C1 segment of cervical spinal cord (tissue), 14 donors: ENCODE data around the gene ZNF423.
A peak's percentile ranks its signal among the peaks of the same experiment; 100 is the strongest.

ENCODE experiments used
- DNase-seq, 14 donors: peaks; one replicate each; lab custom pipeline; 2025; lab: John Stamatoyannopoulos, UW

ZNF423 gene

DNA sequence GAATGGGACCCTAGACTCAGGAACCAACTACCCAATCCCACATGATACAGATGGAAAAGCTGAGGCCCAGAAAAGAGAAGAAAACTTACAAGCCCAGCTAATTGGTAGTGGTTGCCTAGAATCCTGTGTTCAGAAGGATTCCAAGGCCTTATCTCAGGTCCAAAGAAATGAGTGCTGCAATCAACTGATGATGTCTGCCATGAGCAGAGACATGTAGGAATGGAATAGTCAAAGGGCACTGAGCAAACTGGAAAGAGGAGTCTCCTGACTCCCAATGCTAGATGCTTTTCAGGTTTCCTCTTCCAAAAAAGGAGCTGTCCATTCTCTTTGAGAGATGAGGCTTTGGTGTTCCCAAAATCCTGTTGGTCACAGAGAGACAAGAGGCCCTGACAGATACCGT lies 210.6 kb downstream of the ZNF423 start:
- DNase-seq = no peak

GRCh38 chr16:49644145-49644463 lies 211.8 kb downstream of the ZNF423 start:
- no peak for DNase-seq

DNA sequence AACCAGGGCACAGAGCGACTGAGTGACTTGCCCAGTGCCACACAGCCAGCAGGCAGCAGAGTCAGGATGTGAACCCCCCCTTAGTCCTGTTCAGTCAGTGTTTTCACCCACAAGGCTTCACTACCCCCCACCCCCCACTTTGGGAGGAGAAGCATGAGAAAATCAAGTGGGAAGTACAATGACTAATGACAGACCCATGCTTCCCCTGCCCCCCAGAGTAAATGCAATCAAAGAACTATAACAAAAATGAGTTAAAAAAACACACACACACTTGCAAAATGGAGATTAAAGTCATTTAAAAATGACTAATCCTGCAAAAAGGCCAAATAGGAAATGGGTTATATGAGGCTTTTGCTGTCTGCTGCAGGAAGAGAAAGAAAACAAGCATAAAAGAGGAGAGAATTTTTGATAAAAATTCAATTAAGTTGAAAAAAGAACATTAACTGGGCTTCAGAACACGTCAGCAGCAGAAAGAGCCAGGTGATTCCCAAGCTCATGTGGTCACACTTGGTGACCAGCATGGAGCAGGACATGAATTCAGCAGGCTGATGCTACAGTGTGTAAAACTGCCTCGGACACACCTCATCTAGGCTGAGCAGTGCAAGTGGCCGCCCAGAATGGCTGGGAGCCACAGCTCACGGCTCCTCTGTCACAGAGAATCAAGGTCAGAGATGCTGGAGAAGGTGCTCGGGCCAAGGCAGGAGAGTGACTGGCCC lies 212.3 kb downstream of the ZNF423 start:
- no peak for DNase-seq

DNA sequence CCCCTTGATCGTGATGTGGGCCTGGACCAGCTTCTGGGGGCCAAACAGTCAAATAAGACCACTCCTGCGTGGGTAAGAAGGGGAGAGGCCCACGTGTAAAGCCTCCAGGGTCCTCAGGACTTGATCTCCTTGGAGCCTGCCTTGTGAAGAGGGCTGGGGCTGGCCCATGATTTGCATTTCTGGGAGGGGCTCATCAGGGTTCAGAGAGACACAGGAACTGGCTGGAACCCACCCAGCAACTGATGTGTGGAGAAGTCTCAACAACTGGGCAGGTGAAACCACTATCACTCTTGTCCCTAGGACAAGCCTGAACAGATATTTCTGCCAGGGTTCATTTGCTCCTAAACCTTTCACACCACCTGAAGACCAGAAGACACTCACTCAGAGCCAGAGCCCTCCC lies 214.7 kb downstream of the ZNF423 start:
- no peak for DNase-seq

GRCh38 chr16:49640581-49640980 lies 215.3 kb downstream of the ZNF423 start:
- peak in 1 of 14 donors; percentile 19 for DNase-seq

DNA sequence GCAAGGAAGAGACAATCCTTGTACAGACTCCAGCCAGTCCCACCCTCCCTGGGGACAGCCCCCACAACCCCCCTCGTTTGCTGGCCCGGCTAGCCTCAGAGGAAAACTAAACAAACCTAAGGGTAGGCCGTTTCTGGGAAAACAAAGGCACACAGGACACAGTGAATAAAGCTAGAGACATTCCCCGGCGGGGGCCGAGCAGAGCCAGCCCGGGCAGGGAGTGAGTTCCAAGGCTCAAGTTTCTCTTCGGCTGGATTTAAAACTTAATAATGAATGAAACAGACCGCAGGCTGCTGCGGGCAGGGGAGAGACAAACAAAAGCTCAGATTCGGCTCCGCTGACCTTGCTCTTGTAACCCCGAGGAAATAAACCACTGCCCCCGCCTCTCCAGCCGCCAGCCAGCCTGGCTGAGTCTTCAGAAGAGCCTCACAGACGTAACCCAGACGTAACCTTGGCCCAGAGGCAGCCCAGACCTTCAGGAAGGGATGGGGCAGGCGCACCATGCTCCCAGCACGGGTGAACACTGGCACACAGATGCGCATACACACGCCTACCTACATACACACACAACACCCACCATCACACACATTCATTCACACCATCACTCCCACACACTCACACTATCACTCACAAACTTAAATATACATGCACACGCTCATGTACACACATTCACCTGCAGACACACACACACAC lies 216.0 kb downstream of the ZNF423 start:
- peak in 3 of 14 donors; percentile 14 to 59 (median 38) for DNase-seq

- peak in 1 of 14 donors; percentile 9 for DNase-seq
Observed at GRCh38 chr16:49638673-49639610, 217.0 kb downstream of the ZNF423 start.

GRCh38 chr16:49637933-49638672 lies 217.8 kb downstream of the ZNF423 start:
- DNase-seq = no peak

DNA sequence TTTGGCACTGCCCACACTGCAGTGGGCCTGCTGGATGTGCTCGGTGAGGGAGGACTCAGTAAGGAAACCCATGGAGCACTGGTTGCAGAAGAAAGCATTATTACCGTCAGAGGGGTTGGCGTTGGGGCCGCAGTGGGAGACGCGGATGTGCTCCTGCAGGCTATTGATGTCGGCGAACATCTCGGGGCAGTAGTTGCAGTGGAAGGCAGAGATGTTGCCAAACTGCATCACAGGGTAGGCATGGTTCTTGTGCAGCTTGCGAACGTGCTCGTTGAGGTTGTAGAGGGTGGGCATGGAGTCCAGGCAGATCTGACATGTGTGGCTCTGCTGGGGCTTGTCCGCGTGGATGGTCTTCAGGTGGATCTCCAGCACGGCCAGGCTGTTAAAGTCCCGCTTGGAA lies 218.4 kb downstream of the ZNF423 start:
- DNase-seq = no peak

GRCh38 chr16:49636608-49637007 lies 219.3 kb downstream of the ZNF423 start:
- DNase-seq = no peak

DNA sequence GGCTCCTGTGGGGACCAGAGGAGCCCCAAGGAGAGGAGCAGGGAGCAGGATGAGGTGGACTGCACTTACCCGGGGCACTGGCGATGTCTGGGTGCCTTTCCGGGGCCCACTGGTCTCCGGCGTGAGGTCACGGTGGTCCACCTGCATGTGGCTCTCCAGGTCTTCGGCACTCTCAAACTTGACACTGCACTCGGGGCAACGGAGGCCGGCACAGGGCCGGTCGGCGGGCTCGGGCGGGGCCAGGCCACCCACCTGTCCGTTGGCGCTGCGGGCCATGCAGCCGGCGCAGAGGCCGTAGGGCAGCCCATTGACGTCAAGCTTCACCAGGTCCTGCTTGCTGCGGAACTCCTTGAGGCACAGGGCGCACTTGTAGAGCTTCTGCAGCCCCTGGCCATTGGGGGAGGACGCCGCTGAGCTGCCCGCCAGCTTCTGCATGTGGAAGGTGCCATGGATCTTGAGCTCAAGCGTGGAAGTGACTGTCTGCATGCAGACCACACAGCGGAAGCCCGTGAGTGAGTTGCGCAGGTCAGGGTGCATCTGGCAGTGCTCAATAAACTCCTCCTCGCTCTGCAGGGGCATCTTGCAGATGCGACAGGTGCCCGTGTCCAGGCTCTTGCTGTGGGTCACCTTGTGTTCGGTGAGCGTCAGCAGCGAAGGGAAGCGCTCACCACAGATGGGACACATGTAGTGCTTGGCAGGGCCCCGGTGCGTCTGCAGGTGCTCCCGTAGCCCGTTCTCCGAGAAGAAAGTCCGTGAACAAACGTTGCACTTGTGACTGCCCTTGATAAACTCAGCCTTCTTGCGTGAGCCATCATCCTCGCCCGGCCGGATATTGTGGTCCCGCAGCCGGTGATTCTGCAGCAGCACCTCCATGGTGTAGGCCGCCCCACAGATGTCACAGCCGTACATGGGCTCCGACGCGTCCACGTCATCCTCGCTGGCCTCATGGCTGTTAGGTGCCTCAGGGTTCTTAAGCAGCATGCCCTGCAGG lies 220.0 kb downstream of the ZNF423 start:
- no peak for DNase-seq

DNA sequence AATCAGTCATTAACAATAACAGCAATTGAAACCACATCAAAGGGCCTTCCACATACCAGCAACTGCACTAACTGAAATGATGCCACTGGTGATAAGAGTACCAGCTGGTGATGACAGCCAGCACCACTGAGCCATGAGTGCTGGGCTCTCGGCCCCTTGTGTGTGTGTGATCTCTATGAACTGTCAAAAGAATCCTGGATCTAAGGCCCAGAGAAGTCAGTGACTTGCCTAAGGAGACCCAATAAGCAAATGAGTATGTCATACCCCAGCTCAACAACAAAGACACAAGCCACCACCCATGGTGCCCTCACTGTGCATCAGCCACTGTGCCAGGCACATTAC lies 220.9 kb downstream of the ZNF423 start:
- DNase-seq = no peak

DNA sequence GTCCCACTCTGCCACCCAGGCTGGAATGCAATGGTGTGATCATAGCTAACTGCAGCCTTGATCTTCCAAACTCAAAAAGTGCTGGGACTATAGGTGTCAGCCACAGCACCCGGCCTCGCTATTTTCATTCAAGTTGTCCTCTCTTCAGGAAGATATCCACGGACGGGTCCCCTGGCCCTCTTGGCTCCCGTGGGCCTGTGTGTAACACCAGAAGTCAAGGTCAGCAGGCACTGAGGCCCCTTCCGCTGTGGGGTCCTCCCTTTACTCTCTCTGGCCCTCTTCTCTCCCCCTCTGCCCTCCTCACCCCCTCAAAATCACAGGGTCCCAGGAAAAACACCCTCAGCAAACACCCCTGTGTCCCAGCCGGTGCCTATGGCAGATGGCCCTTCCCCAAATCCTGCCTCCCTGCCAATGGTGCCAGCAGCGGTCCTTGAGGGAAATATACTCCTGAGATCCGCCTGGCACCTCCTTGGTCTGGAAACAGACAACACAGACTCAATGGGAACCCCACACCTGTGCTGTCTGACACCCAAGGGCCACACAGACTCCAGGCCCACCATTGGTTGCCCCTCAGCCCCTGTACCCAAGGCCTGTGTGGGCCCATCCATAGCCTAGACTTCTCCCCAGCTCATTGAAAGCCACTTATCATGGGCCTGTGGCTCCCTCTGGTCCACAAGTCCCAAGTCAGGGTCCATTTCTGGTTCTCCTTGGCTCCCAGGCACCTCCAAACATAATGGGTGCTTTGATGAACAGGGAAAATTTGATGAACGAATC lies 221.5 kb downstream of the ZNF423 start:
- no peak for DNase-seq

DNA sequence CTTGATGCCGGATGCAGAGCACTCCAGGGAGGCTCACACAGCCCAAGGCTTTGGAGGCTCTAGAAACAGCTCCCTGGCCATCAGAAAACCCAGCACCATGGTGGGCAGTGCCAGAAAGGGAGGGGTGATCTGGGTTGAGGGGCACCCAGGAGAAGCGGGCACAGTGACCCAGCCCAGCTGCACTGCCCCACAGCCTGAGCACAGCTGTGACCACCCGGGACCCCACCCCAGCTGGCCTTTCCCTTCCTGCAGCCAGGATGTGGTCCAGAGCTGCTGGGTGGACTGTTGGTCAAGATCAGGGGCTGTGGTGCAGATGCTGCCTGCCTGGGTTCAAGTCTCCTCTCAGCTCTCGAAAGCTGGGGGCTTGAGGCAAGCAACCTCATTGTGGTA lies 223.1 kb downstream of the ZNF423 start:
- no peak for DNase-seq

DNA sequence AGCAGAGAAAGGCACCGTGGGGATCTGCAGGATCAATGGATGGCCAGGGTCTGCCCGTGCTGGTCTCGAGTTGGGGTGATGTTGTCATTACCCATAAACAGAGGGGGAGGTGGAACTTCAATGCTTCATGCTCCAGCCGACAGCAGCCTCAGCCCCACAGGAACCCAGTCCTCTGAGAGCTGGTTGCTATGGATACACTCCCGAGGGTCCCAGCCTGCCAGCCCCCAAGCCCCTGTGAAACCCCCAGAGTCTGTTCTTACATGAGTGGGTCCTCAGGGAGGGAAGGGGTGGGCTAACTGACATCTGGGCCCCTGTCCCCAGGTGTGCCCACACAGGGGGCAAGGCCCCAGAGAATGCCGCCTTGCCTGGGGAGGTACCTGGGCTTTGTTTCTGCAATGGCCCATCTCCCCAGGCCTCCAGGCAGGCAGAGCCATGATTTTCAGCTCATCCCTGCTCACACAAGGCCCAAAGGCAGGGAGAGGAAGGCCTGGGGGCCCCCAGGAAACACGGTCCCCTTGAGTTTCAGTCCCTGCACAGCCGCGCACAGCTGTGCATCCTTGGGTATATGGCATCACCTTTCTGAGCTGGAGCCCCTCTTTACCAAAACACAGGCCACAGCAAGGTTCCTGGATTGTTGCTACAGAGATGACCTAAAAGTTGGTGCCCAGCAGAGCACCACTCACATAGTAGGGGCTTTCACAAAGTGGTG lies 223.7 kb downstream of the ZNF423 start:
- no peak for DNase-seq

DNA sequence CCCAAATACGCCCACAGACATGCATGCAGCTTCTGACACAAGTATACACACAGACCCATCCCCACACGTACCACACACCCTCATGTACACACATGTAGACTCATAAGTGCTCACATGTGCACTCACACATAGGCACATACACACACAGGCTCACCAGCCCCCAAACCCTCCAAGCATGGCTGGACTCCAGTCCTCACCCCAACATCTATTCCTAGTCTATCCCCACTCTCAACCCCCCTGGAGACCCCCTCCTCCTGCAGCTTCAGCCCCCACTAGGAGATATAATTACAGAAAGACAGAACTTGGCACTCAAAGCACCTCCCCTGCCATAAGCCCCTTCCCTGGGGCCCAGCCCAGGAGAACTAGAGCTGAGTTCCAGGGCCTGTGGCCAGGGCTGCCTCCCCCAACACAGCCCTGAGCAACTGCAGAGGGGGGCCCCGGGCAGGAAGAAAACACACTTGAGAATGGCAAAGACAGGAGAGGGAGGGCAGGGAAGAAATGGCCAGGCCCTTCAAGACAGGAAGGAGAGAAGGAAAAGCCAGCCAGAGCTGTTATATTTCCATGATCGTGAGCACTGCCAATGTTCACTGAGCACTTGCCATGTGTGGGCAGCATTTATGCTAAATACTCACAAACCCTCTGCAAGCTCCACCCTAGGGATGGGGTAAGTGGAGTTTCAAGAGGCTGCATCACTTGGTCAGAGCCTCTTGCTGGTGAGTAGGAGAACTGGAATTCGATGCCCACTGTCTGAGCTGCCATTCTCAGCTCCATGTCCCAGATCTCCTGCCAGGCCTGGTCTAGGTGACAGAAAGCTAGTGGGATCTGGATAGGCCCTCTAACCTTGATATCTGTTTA lies 224.5 kb downstream of the ZNF423 start:
- DNase-seq = peak in 2 of 14 donors; percentile 21 to 29

DNA sequence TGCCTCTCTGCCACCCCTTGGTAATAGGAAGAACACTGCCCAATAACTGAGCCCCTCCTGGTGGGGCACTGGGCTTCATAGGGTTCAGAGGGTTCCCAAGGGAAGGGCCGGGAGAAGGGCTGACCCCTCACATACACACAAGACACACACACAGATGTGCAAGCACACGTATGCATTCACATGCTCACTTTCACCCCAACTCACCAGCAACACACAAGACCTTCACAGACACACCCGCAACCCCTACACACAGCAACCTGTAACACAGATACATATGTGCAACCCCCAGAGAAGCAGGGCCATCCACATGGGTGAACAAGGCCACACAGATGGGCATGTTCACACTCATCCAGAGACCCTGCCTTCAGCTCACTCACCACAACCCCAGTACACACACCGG lies 225.1 kb downstream of the ZNF423 start:
- no peak for DNase-seq

GRCh38 chr16:49629851-49630250 lies 226.1 kb downstream of the ZNF423 start:
- DNase-seq = no peak
